SU-DHL-6 (cell line): ENCODE measurements around the gene CNOT4.

ENCODE experiments used
- H2AFZ ChIP-seq: fragments of 200-600 bp; sonication (generic); 2 replicates; pipeline ENCODE4 v1.6.1; 2014; ENCODE audit warnings: low read depth, mild to moderate bottlenecking, moderate library complexity, mixed read lengths, antibody characterized with exemption, low read length; ENCODE audit not compliant: severe bottlenecking
- H3F3A ChIP-seq: fragments of 200-600 bp; shearing (Covaris generic); 2 replicates; pipeline ENCODE4 v1.6.0; 2016; ENCODE audit warnings: antibody characterized with exemption, mild to moderate bottlenecking; ENCODE audit not compliant: insufficient read depth
- H3K27ac ChIP-seq: fragments of 200-600 bp; sonication (generic); 2 replicates; pipeline ENCODE4 v1.5.1; 2016; ENCODE audit warnings: low read depth, mild to moderate bottlenecking, low read length, moderate library complexity, mixed read lengths
- H3K27me3 ChIP-seq: fragments of 200-600 bp; sonication (generic), shearing (Covaris generic); 2 replicates; pipeline ENCODE4 v1.6.0; 2014; ENCODE audit warnings: mild to moderate bottlenecking, low read length
- H3K36me3 ChIP-seq: fragments of 200-600 bp; sonication (generic); 2 replicates; pipeline ENCODE4 v1.6.1; 2014; ENCODE audit warnings: mild to moderate bottlenecking, low read length, mixed read lengths
- H3K4me2 ChIP-seq: fragments of 300-600, 200-600 bp; shearing (Covaris generic), sonication (generic); 2 replicates; pipeline ENCODE4 v1.6.0; 2014; ENCODE audit warnings: low read length, low read depth, mild to moderate bottlenecking; ENCODE audit not compliant: poor library complexity, severe bottlenecking
- H3K4me3 ChIP-seq: fragments of 200-600 bp; sonication (generic); 2 replicates; pipeline ENCODE4 v1.5.1; 2014; ENCODE audit warnings: antibody characterized with exemption, low read length, mild to moderate bottlenecking, mixed read lengths; ENCODE audit not compliant: insufficient read depth, poor library complexity, severe bottlenecking
- H3K79me2 ChIP-seq: fragments of 200-600 bp; sonication (generic); 2 replicates; pipeline ENCODE4 v1.6.1; 2014; ENCODE audit warnings: mild to moderate bottlenecking, low read length, moderate library complexity; ENCODE audit not compliant: insufficient read depth
- H3K9ac ChIP-seq: fragments of 200-600 bp; sonication (generic); 2 replicates; pipeline ENCODE4 v1.7.0; 2014; ENCODE audit warnings: mild to moderate bottlenecking, low read length
- H3K9me2 ChIP-seq: fragments of 200-600 bp; sonication (generic); replicated peaks from 2 replicates; pipeline ENCODE4 v1.6.1; 2014; ENCODE audit warnings: low read length; ENCODE audit not compliant: insufficient read depth
- H3K9me3 ChIP-seq: fragments of 200-600 bp; sonication (generic); 2 replicates; pipeline ENCODE4 v1.6.1; 2014; ENCODE audit warnings: low read length, mixed read lengths; ENCODE audit not compliant: insufficient read depth
- H4K20me1 ChIP-seq: fragments of 200-600 bp; sonication (generic); 2 replicates; pipeline ENCODE4 v1.6.1; 2014; ENCODE audit warnings: low read depth, mild to moderate bottlenecking, antibody characterized with exemption, low read length, moderate library complexity, mixed read lengths
- CTCF ChIP-seq: fragments of 200-600 bp; sonication (generic); IDR thresholded peaks from one replicate; pipeline ENCODE4 v1.5.1; 2017; ENCODE audit warnings: antibody characterized with exemption, mild to moderate bottlenecking, low read length, moderate library complexity; ENCODE audit not compliant: insufficient read depth, poor library complexity, severe bottlenecking
- EZH2phosphoT487 ChIP-seq: fragments of 200-600 bp; sonication (generic), shearing (Covaris generic); conservative IDR thresholded peaks from 2 replicates; pipeline ENCODE4 v1.6.1; 2018; ENCODE audit warnings: mild to moderate bottlenecking, antibody characterized with exemption, low read length, moderate library complexity, mixed read lengths

Gene CNOT4

GRCh38 chr7:135490783-135491182 is 19.1 kb downstream of the CNOT4 start:
- Histone ChIP-seq H3K4me2 (no peak overlapping the region), H3K79me2 (peaks cover 99% of the 10 kb centered on the region), H3K9me2 (no peaks in the 10 kb centered on the region), H4K20me1 (peaks cover 20% of the 10 kb centered on the region; the same call in 1 of the 2 replicates), H2AFZ (no peak overlapping the region), H3K27me3 (no peaks in the 10 kb centered on the region), H3K36me3 (no peaks in the 10 kb centered on the region), H3K4me3 (no peak overlapping the region), H3K27ac (no peak overlapping the region), H3K9ac (no peak overlapping the region), H3F3A (0 out of 2 replicates have a peak, but pooled peaks cover 6% of the 10 kb centered on the region), H3K9me3 (no peaks in the 10 kb centered on the region)
- no peak for TF ChIP-seq CTCF
- no peak for TF ChIP-seq EZH2phosphoT487

DNA sequence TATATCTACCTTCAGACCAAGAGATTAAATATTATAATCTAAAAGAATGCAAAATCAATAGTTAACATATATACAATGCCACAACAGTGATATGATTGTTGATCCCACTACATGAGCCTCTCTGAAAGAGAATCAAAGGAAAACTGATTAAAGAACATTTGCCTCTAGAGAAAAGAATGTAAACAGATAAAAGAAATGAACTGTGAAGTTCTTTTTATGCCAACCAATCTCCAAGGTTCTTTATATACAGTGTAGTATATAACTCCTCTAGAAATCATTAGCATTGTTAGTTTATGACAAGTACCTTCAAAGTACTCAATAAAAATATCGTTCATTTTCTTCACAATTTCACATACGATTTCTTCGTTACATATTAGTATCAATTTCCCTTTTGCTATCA is 20.1 kb downstream of the CNOT4 start:
- peaks cover 23% of the 10 kb centered on the region; the same call in 1 of the 2 replicates for H4K20me1 ChIP-seq
- H3K79me2 ChIP-seq = peaks cover 99% of the 10 kb centered on the region
- no peak overlapping the region for H3K9ac ChIP-seq
- H2AFZ ChIP-seq = no peak overlapping the region
- no peak for TF ChIP-seq EZH2phosphoT487
- TF ChIP-seq CTCF = no peak
- H3F3A ChIP-seq = 0 out of 2 replicates have a peak, but pooled peaks cover 6% of the 10 kb centered on the region
- no peaks in the 10 kb centered on the region for H3K27me3 ChIP-seq
- H3K36me3 ChIP-seq = no peaks in the 10 kb centered on the region
- no peaks in the 10 kb centered on the region for H3K9me2 ChIP-seq
- no peak overlapping the region for H3K27ac ChIP-seq
- no peak overlapping the region for H3K4me2 ChIP-seq
- no peak overlapping the region for H3K4me3 ChIP-seq
- no peaks in the 10 kb centered on the region for H3K9me3 ChIP-seq

DNA sequence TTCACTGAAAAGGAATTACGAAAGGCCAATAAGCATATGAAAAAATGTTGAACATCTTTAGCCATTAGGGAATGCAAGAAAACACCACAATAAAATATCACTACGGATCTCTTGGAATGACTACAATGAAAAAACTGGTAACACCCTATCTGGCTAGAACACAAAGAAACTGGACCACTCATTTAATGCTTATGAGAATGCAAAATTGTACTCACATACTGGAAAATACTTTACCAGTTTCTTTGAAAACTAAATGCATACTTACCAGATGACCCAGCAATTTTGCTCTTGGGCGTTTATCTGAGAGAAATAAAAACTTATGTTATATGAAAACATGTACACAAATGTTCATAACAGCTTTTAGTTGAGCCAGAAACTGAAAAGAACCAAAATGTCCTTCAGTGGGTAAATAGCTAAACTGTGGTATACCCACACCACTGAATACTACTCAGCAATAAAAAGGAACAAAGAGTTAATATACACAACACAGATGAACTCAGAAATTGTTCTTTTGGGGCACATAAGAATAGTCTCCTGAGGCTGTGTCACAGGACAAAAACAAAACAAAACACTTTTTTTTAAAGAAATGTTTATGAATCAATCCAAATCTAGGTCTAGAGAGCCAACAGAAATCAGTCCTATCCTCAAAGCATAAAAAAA is 23.5 kb downstream of the CNOT4 start:
- no peak overlapping the region for H3K4me2 ChIP-seq
- H3K9me3 ChIP-seq = no peaks in the 10 kb centered on the region
- no peak overlapping the region for H3K4me3 ChIP-seq
- TF ChIP-seq EZH2phosphoT487 (no peak), CTCF (no peak)
- no peaks in the 10 kb centered on the region for H3K27me3 ChIP-seq
- H3K9ac ChIP-seq = no peak overlapping the region
- no peaks in the 10 kb centered on the region for H3K36me3 ChIP-seq
- no peak overlapping the region for H2AFZ ChIP-seq
- H4K20me1 ChIP-seq = peaks cover 20% of the 10 kb centered on the region; the same call in 1 of the 2 replicates
- peaks cover 97% of the 10 kb centered on the region for H3K79me2 ChIP-seq
- 0 out of 2 replicates have a peak, but pooled peaks cover 6% of the 10 kb centered on the region for H3F3A ChIP-seq
- no peaks in the 10 kb centered on the region for H3K9me2 ChIP-seq
- H3K27ac ChIP-seq = no peak overlapping the region
